HCT116 (cell line): ENCODE data around the gene HBA1.

Experiments used
- ATF3 ChIP-seq: IDR thresholded peaks from 2 replicates; pipeline ENCODE4 v1.6.1; 2012
- CTCF ChIP-seq, 3 experiments: fragments of 200-600 bp in 1 of 3; sonication (generic) in 1 of 3; IDR thresholded peaks in 2 of 3; conservative IDR thresholded peaks in 1 of 3; 2 replicates each; pipeline ENCODE4 v1.5.1; 2012 to 2017; ENCODE audit warnings: low read depth in 2 of 3, low read length in 2 of 3, antibody characterized with exemption in 1 of 3, borderline replicate concordance in 1 of 3, control low read depth in 1 of 3, mild to moderate bottlenecking in 1 of 3, mixed read lengths in 1 of 3, mixed run types in 1 of 3, moderate library complexity in 1 of 3; ENCODE audit not compliant: insufficient read depth in 1 of 3
- ELF1 ChIP-seq: IDR thresholded peaks from 2 replicates; pipeline ENCODE4 v1.6.1; 2012; ENCODE audit warnings: low read depth, borderline replicate concordance
- EZH2 ChIP-seq: fragments of 200-600 bp; sonication (generic); IDR thresholded peaks from 2 replicates; pipeline ENCODE4 v1.6.1; 2017; ENCODE audit warnings: antibody characterized with exemption, mixed run types
- EZH2phosphoT487 ChIP-seq: fragments of 200-600 bp; IDR thresholded peaks from 2 replicates; pipeline ENCODE4 v1.6.1; 2018; ENCODE audit warnings: antibody characterized with exemption, borderline replicate concordance
- FOSL1 ChIP-seq: IDR thresholded peaks from 2 replicates; pipeline ENCODE4 v1.6.1; 2012; ENCODE audit warnings: low read depth
- MAX ChIP-seq: IDR thresholded peaks from 2 replicates; pipeline ENCODE4 v1.6.1; 2012
- POLR2A ChIP-seq: IDR thresholded peaks from 2 replicates; pipeline ENCODE4 v1.7.0; 2011; ENCODE audit warnings: borderline replicate concordance; ENCODE audit not compliant: insufficient read depth, insufficient read length; ENCODE audit errors: extremely low read depth
- POLR2AphosphoS5 ChIP-seq: IDR thresholded peaks from 2 replicates; pipeline ENCODE4 v1.6.1; 2011; ENCODE audit warnings: mild to moderate bottlenecking, low read depth, low read length, moderate library complexity
- RAD21 ChIP-seq: IDR thresholded peaks from 2 replicates; pipeline ENCODE4 v1.6.1; 2012; ENCODE audit warnings: low read depth, mild to moderate bottlenecking
- REST ChIP-seq: IDR thresholded peaks from 2 replicates; pipeline ENCODE4 v1.6.1; 2012; ENCODE audit warnings: low read depth
- SIN3A ChIP-seq: IDR thresholded peaks from 2 replicates; pipeline ENCODE4 v1.6.1; 2012; ENCODE audit warnings: low read depth
- ZBTB33 ChIP-seq: IDR thresholded peaks from 2 replicates; pipeline ENCODE4 v1.6.1; 2011; ENCODE audit warnings: mild to moderate bottlenecking, low read length, moderate library complexity; ENCODE audit not compliant: insufficient replicate concordance; ENCODE audit errors: extremely low read depth
- ZNF274 ChIP-seq: fragments of 200-500 bp; sonication (Bioruptor generic); IDR thresholded peaks from 2 replicates; pipeline ENCODE4 v1.6.1; 2014; ENCODE audit warnings: mild to moderate bottlenecking, low read depth, low read length, inconsistent platforms

GRCh38 chr16:168424-168823 is 8.1 kb upstream of the HBA1 start:
- TF ChIP-seq RAD21, result no peak
- TF ChIP-seq REST, result no peak
- no peak for TF ChIP-seq EZH2
- no peak for TF ChIP-seq ZNF274
- no peak for TF ChIP-seq POLR2AphosphoS5
- no peak for TF ChIP-seq CTCF (IDR thresholded peaks at IDR 0.05 in 2 of 3, conservative IDR thresholded peaks at IDR 0.05 in 1 of 3; ENCODE audit: borderline replicate concordance in 1 of 3, insufficient read depth in 1 of 3, low read depth in 2 of 3, low read length in 2 of 3)
- no peak for TF ChIP-seq ATF3
- no peak for TF ChIP-seq ELF1
- TF ChIP-seq ZBTB33, result no peak
- TF ChIP-seq FOSL1, result no peak
- TF ChIP-seq SIN3A, result no peak
- no peak for TF ChIP-seq POLR2A
- no peak for TF ChIP-seq EZH2phosphoT487
- no peak for TF ChIP-seq MAX
